A549 (cell line): ENCODE measurements around the gene SPATA12. TPM values are rescaled to one million over a fixed set of nuclear protein-coding genes. Genes with fewer than 3 reads are reported as not detected.

Source experiments
- ATAC-seq, 2 experiments: fragments of 200-7000 bp in 1 of 2; fragments of >200 bp in 1 of 2; cut with Nextera tagmentation in 1 of 2; cut with Tn5 transposase in 1 of 2; 3 replicates each; pipeline versions ENCODE4 v1.8.0 to v1.9.1; 2018 to 2020; ENCODE audit warnings: mild to moderate bottlenecking in 1 of 2, moderate library complexity in 1 of 2
- CTCF ChIA-PET: fragments of 300-600 bp; sonication (Branson Sonifier 250); formaldehyde crosslinking; extraction: SDS; loops from one replicate; lab custom pipeline; 2021; ENCODE audit warnings: antibody characterized with exemption, inconsistent platforms; lab: Yijun Ruan, JAX
- POLR2A ChIA-PET: fragments of 350-600 bp; formaldehyde crosslinking; extraction: SDS; loops from one replicate; lab custom pipeline; 2021; ENCODE audit warnings: antibody characterized with exemption, inconsistent platforms; lab: Yijun Ruan, JAX
- DNase-seq, 2 experiments: peaks; one replicate each; pipeline versions ENCODE4 v3.0.0 to v3.0.0-alpha.2; 2011 to 2016; ENCODE audit warnings: low read depth in 1 of 2, low spot score in 1 of 2
- FAIRE-seq: peaks from 2 replicates; lab custom pipeline; 2011; peaks lifted over from hg19 to GRCh38; lab: Jason Lieb, UNC
- H3K27ac ChIP-seq, 2 experiments: fragments of >200 bp; sonication (Bioruptor Twin); formaldehyde crosslinking; 3 replicates each; pipeline ENCODE4 v1.5.1; 2016 to 2017
- H3K4me1 ChIP-seq: fragments of >200 bp; sonication (Bioruptor Twin); formaldehyde crosslinking; 3 replicates; pipeline ENCODE4 v1.6.1; 2016
- H3K4me2 ChIP-seq: fragments of >200 bp; sonication (Bioruptor Twin); formaldehyde crosslinking; 3 replicates; pipeline ENCODE4 v1.6.1; 2016
- H3K4me3 ChIP-seq: fragments of >200 bp; sonication (Bioruptor Twin); formaldehyde crosslinking; 3 replicates; pipeline ENCODE4 v1.5.1; 2016
- H3K9me3 ChIP-seq: fragments of >200 bp; sonication (Bioruptor Twin); formaldehyde crosslinking; 3 replicates; pipeline ENCODE4 v1.6.1; 2016
- BCL3 ChIP-seq: fragments of >200 bp; sonication (Bioruptor Twin); formaldehyde crosslinking; IDR thresholded peaks from 3 replicates; pipeline ENCODE4 v1.6.1; 2016
- BHLHE40 ChIP-seq: IDR thresholded peaks from 2 replicates; pipeline ENCODE4 v1.6.1; 2012; ENCODE audit warnings: low read depth, low read length, inconsistent platforms
- CHD2 ChIP-seq: fragments of 150-350 bp; IDR thresholded peaks from 2 replicates; pipeline ENCODE4 v1.6.1; 2014; ENCODE audit warnings: low read length; ENCODE audit not compliant: partially characterized antibody
- CHD4 ChIP-seq: fragments of 200-600 bp; sonication (generic); IDR thresholded peaks from 2 replicates; pipeline ENCODE4 v1.6.1; 2016; ENCODE audit warnings: antibody characterized with exemption, mild to moderate bottlenecking, borderline replicate concordance
- EHF ChIP-seq: fragments of 250-450 bp; sonication (Bioruptor Pico); IDR thresholded peaks from 2 replicates; pipeline ENCODE4 v1.5.0; 2020; ENCODE audit warnings: mild to moderate bottlenecking
- EHMT2 ChIP-seq: fragments of 200-600 bp; sonication (generic); IDR thresholded peaks from 2 replicates; pipeline ENCODE4 v1.6.1; 2016; ENCODE audit warnings: antibody characterized with exemption, low read depth, mild to moderate bottlenecking, moderate library complexity
- EP300 ChIP-seq, 2 experiments: fragments of >200 bp; sonication (Bioruptor Twin); formaldehyde crosslinking; IDR thresholded peaks; 2 replicates in 1 of 2; 3 replicates in 1 of 2; pipeline ENCODE4 v1.6.1; 2016 to 2017
- FOSB ChIP-seq: fragments of 250-450 bp; sonication (Bioruptor Pico); IDR thresholded peaks from 2 replicates; pipeline ENCODE4 v1.5.0; 2020; ENCODE audit warnings: mild to moderate bottlenecking, moderate library complexity
- FOSL2 ChIP-seq, 2 experiments: fragments of 450-650 bp in 1 of 2; fragments of >200 bp in 1 of 2; sonication (Bioruptor Twin) in 1 of 2; formaldehyde crosslinking; IDR thresholded peaks; 2 replicates each; pipeline versions ENCODE4 v1.5.0 to v1.6.1; 2016 to 2020; ENCODE audit warnings: mild to moderate bottlenecking in 1 of 2, moderate library complexity in 1 of 2
- GATA3 ChIP-seq: IDR thresholded peaks from 2 replicates; pipeline ENCODE4 v1.6.1; 2012; ENCODE audit warnings: borderline replicate concordance
- HES2 ChIP-seq: fragments of >200 bp; sonication (Bioruptor Twin); formaldehyde crosslinking; IDR thresholded peaks from 2 replicates; pipeline ENCODE4 v1.6.1; 2016
- HOXA7 ChIP-seq: fragments of 250-450 bp; sonication (Bioruptor Pico); IDR thresholded peaks from 2 replicates; pipeline ENCODE4 v1.5.0; 2020; ENCODE audit warnings: mild to moderate bottlenecking, moderate library complexity
- HOXB13 ChIP-seq: fragments of 250-450 bp; sonication (Bioruptor Pico); IDR thresholded peaks from 2 replicates; pipeline ENCODE4 v1.5.0; 2020; ENCODE audit warnings: low read depth, mild to moderate bottlenecking, moderate library complexity
- HOXB5 ChIP-seq: fragments of 250-450 bp; sonication (Bioruptor Pico); IDR thresholded peaks from 2 replicates; pipeline ENCODE4 v1.5.0; 2020; ENCODE audit warnings: mild to moderate bottlenecking, moderate library complexity
- KDM5A ChIP-seq: fragments of 200-600 bp; sonication (generic); IDR thresholded peaks from 2 replicates; pipeline ENCODE4 v1.6.1; 2016; ENCODE audit warnings: antibody characterized with exemption, mild to moderate bottlenecking
- MAFK ChIP-seq: fragments of 450-650 bp; IDR thresholded peaks from 2 replicates; pipeline ENCODE4 v1.6.1; 2014; ENCODE audit not compliant: partially characterized antibody
- MYC ChIP-seq: IDR thresholded peaks from 2 replicates; pipeline ENCODE4 v1.6.1; 2012; ENCODE audit warnings: mild to moderate bottlenecking, inconsistent platforms, low read length, improper control_type of control experiment, borderline replicate concordance
- NPAS2 ChIP-seq: fragments of 250-450 bp; sonication (Bioruptor Pico); IDR thresholded peaks from 2 replicates; pipeline ENCODE4 v1.8.0; 2022; ENCODE audit warnings: mild to moderate bottlenecking, moderate library complexity, borderline replicate concordance
- PHF8 ChIP-seq: fragments of 200-600 bp; sonication (generic); IDR thresholded peaks from 2 replicates; pipeline ENCODE4 v1.6.1; 2016; ENCODE audit warnings: low read depth, mild to moderate bottlenecking, antibody characterized with exemption, moderate library complexity, borderline replicate concordance
- RAD21 ChIP-seq, 2 experiments: fragments of >200 bp in 1 of 2; sonication (Bioruptor Twin) in 1 of 2; formaldehyde crosslinking in 1 of 2; IDR thresholded peaks in 1 of 2; conservative IDR thresholded peaks in 1 of 2; 2 replicates in 1 of 2; 3 replicates in 1 of 2; pipeline ENCODE4 v1.6.1; 2012 to 2018; ENCODE audit warnings: inconsistent platforms in 1 of 2
- RCOR1 ChIP-seq: fragments of 150-350 bp; IDR thresholded peaks from 2 replicates; pipeline ENCODE4 v1.6.1; 2014; ENCODE audit warnings: antibody characterized with exemption, low read length, low read depth
- TP53 ChIP-seq: fragments of 250-450 bp; sonication (Bioruptor Pico); IDR thresholded peaks from 2 replicates; pipeline ENCODE4 v1.5.0; 2021; ENCODE audit warnings: mild to moderate bottlenecking, moderate library complexity
- ZFP36 ChIP-seq: fragments of 450-650 bp; IDR thresholded peaks from 2 replicates; pipeline ENCODE4 v1.6.1; 2014; ENCODE audit warnings: borderline replicate concordance; ENCODE audit not compliant: partially characterized antibody
- ZNF302 ChIP-seq: fragments of 250-450 bp; sonication (Bioruptor Pico); IDR thresholded peaks from 2 replicates; pipeline ENCODE4 v1.9.0; 2021; ENCODE audit warnings: inconsistent platforms, mild to moderate bottlenecking, moderate library complexity
- ZSCAN20 ChIP-seq: fragments of 250-450 bp; sonication (Bioruptor Pico); IDR thresholded peaks from 2 replicates; pipeline ENCODE4 v1.8.0; 2022; ENCODE audit warnings: mild to moderate bottlenecking, moderate library complexity
- WGBS: methylation state at CpG from one replicate; pipeline ENCODE4 v1.1.6; 2017; ENCODE audit errors: missing lambda C conversion rate; 5-methylcytosine and 5-hydroxymethylcytosine counted together
- polyA plus RNA-seq, 4 experiments: library from polyadenylated mRNA; depleted of rRNA in 3 of 4; stranded (reverse); fragments of >200 nt; fragmentation: RNase III in 1 of 4; extraction: RNeasy Plus Mini Kit Qiagen cat#74134 plus additional on column Dnase treatment in 1 of 4; gene quantifications; 2 replicates in 3 of 4; 3 replicates in 1 of 4; pipeline ENCODE4 v1.2.3, GENCODE V29; 2011 to 2017
- TF ChIP-seq, protein P1 (sequence below): fragments of 250-450 bp; sonication (Bioruptor Pico); IDR thresholded peaks from 2 replicates; pipeline ENCODE4 v1.5.0; 2021; ENCODE audit warnings: mild to moderate bottlenecking, moderate library complexity, borderline replicate concordance
- TF ChIP-seq, protein P2 (sequence below): IDR thresholded peaks from 2 replicates; pipeline ENCODE4 v1.6.1; 2012
- TF ChIP-seq, protein P3 (sequence below): fragments of 250-450 bp; sonication (Bioruptor Pico); IDR thresholded peaks from 2 replicates; pipeline ENCODE4 v1.5.0; 2020; ENCODE audit warnings: low read depth, mild to moderate bottlenecking, moderate library complexity

Gene SPATA12
- polyA plus RNA-seq, 2 of the 4 experiments (the other 2 are of a cell fraction), result 0.17 to 0.18 TPM

GRCh38 chr3:57091521-57092273 is 31.2 kb downstream of the SPATA12 start:
- no peaks in the 10 kb centered on the region for H3K9me3 ChIP-seq
- TF ChIP-seq ZFP36 (no peak), PHF8 (no peak), HES2 (no peak), RCOR1 (no peak), HOXA7 (CRISPR knock-in tag) (no peak), FOSL2 (IDR thresholded peaks at IDR 0.05) (no peak), FOSL2 (CRISPR knock-in tag; IDR thresholded peaks at IDR 0.05) (no peak), MAFK (no peak), MYC (no peak), GATA3 (no peak), CHD2 (no peak), ZSCAN20 (CRISPR knock-in tag) (no peak), EHF (CRISPR knock-in tag) (no peak), HOXB5 (no peak)
- TF ChIP-seq, protein P1, sequence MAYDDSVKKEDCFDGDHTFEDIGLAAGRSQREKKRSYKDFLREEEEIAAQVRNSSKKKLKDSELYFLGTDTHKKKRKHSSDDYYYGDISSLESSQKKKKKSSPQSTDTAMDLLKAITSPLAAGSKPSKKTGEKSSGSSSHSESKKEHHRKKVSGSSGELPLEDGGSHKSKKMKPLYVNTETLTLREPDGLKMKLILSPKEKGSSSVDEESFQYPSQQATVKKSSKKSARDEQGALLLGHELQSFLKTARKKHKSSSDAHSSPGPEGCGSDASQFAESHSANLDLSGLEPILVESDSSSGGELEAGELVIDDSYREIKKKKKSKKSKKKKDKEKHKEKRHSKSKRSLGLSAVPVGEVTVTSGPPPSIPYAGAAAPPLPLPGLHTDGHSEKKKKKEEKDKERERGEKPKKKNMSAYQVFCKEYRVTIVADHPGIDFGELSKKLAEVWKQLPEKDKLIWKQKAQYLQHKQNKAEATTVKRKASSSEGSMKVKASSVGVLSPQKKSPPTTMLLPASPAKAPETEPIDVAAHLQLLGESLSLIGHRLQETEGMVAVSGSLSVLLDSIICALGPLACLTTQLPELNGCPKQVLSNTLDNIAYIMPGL (CRISPR knock-in tag), result no peak
- ChIA-PET POLR2A (no interaction called here), CTCF (interaction anchor here (1.0 to 1.4 kb wide), 2 partner anchors 9 to 96 kb away, joined by 3 to 4 read pairs; no protein-coding TSS in a partner anchor)
- no peak overlapping the region for H3K4me2 ChIP-seq
- no peak overlapping the region for H3K4me3 ChIP-seq
- FAIRE-seq (no peak), DNase-seq (no peak), ATAC-seq (no peak)
- H3K4me1 ChIP-seq, result no peaks in the 10 kb centered on the region
- 77% methylated on average over 3 of the region's 3 CpGs for WGBS
- no peak overlapping the region for H3K27ac ChIP-seq

GRCh38 chr3:57093489-57093888 is 33.0 kb downstream of the SPATA12 start:
- FAIRE-seq (no peak), DNase-seq (no peak), ATAC-seq (no peak)
- Histone ChIP-seq H3K9me3 (no peaks in the 10 kb centered on the region), H3K4me3 (no peak overlapping the region), H3K27ac (no peak overlapping the region), H3K4me2 (no peak overlapping the region), H3K4me1 (no peaks in the 10 kb centered on the region)
- POLR2A ChIA-PET, result no interaction called here
- TF ChIP-seq RAD21 (conservative IDR thresholded peaks at IDR 0.05 in 1 of 2, IDR thresholded peaks at IDR 0.05 in 1 of 2), result peak in 1 of 2 experiments; percentile 22; a peak in 1 of 5 replicates
- no peak for TF ChIP-seq NPAS2 (CRISPR knock-in tag)
- TF ChIP-seq, protein P2, sequence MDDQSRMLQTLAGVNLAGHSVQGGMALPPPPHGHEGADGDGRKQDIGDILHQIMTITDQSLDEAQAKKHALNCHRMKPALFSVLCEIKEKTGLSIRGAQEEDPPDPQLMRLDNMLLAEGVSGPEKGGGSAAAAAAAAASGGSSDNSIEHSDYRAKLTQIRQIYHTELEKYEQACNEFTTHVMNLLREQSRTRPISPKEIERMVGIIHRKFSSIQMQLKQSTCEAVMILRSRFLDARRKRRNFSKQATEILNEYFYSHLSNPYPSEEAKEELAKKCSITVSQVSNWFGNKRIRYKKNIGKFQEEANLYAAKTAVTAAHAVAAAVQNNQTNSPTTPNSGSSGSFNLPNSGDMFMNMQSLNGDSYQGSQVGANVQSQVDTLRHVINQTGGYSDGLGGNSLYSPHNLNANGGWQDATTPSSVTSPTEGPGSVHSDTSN, result no peak
- CTCF ChIA-PET, result interaction anchor here (1.0 kb wide), 1 partner anchor 98 kb away, joined by 3 read pairs; no protein-coding TSS in a partner anchor

GRCh38 chr3:57093971-57094535 is 33.6 kb downstream of the SPATA12 start:
- 57% methylated on average over 6 of the region's 6 CpGs for WGBS
- ChIA-PET CTCF (interaction anchor here (1.0 to 2.4 kb wide), 2 partner anchors 98 to 99 kb away, joined by 3 to 16 read pairs; no protein-coding TSS in a partner anchor), POLR2A (no interaction called here)
- no peak for TF ChIP-seq HOXB13 (CRISPR knock-in tag)
- TF ChIP-seq BCL3, result no peak
- TF ChIP-seq, protein P3, sequence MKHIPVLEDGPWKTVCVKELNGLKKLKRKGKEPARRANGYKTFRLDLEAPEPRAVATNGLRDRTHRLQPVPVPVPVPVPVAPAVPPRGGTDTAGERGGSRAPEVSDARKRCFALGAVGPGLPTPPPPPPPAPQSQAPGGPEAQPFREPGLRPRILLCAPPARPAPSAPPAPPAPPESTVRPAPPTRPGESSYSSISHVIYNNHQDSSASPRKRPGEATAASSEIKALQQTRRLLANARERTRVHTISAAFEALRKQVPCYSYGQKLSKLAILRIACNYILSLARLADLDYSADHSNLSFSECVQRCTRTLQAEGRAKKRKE, result no peak
- TF ChIP-seq FOSB (CRISPR knock-in tag), result no peak
- TF ChIP-seq MYC, result no peak
- TF ChIP-seq NPAS2 (CRISPR knock-in tag), result no peak
- no peak for TF ChIP-seq BHLHE40
- no peak for TF ChIP-seq KDM5A
- TF ChIP-seq EHMT2, result no peak
- TF ChIP-seq RCOR1, result no peak
- no peak for TF ChIP-seq TP53
- no peak for TF ChIP-seq EP300 (IDR thresholded peaks at IDR 0.05)
- no peak for TF ChIP-seq CHD4
- no peak for TF ChIP-seq ZNF302 (CRISPR knock-in tag)
- ATAC-seq (no peak), DNase-seq (no peak), FAIRE-seq (no peak)
- Histone ChIP-seq H3K9me3 (no peaks in the 10 kb centered on the region), H3K27ac (no peak overlapping the region), H3K4me1 (no peaks in the 10 kb centered on the region), H3K4me2 (no peak overlapping the region), H3K4me3 (no peak overlapping the region)
